GM10248 (cell line): ENCODE measurements around the gene VAMP2.

Source experiments
- CTCF ChIA-PET: fragments of 300-600 bp; sonication (Branson Sonifier 250); formaldehyde crosslinking; extraction: SDS; loops from one replicate; lab custom pipeline; 2021; ENCODE audit warnings: antibody characterized with exemption; lab: Yijun Ruan, JAX
- POLR2A ChIA-PET: fragments of 350-650 bp; sonication (Branson Sonifier 250); formaldehyde crosslinking; extraction: SDS; loops from one replicate; lab custom pipeline; 2020; ENCODE audit warnings: antibody characterized with exemption; lab: Yijun Ruan, JAX
- DNase-seq: peaks from one replicate; pipeline ENCODE4 v3.0.0; 2012; ENCODE audit errors: extremely low spot score
- CTCF ChIP-seq: IDR thresholded peaks from 2 replicates; pipeline ENCODE4 v1.5.1; 2012; ENCODE audit warnings: mild to moderate bottlenecking, low read depth; ENCODE audit errors: extremely low read depth, missing control alignments, control extremely low read depth

VAMP2 gene

GRCh38 chr17:8187517-8188262 lies 24.9 kb upstream of the VAMP2 start:
- peak; percentile 15 for TF ChIP-seq CTCF
- ChIA-PET CTCF (interaction anchor here (0.6 to 4.3 kb wide), 11 partner anchors 11 to 558 kb away, joined by 3 to 30 read pairs (median 4); partner anchors contain the start of gene TMEM107), POLR2A (interaction anchor here (0.5 to 6.1 kb wide), 4 partner anchors 11 to 63 kb away, joined by 3 to 89 read pairs (median 4); partner anchors contain the start of gene AURKB)
- DNase-seq: peak; percentile 67

DNA sequence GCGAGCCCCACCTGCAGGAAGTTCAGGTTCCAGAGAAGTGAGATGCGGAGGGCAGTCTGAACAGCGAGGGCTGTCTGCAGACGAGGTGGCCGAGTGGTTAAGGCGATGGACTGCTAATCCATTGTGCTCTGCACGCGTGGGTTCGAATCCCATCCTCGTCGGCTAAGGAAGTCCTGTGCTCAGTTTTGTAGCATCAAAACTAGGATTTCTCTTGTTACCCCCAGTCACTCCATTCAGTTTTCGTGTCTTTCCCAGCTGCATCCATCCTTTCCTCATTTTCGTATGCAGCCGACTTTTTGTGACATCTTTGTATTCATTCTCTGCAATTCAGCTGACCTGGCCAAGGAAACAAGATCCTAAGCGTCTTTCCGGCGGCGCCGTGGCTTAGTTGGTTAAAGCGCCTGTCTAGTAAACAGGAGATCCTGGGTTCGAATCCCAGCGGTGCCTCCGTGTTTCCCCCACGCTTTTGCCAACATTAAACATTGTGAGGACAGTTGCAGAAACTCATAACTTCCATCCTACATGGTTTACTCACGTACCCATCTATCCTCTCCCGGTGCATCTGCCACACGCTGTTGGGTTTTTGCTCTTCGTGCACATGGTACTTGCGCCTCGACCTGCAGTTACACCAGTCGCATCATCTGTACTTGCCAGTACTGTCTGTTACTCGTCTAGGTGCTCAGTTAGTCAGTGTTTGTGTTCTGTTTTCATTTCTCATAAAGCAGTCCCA lies 24.2 kb upstream of the VAMP2 start:
- DNase-seq: peak; percentile 76
- ChIA-PET POLR2A (interaction anchor here (0.7 to 6.1 kb wide), 2 partner anchors 11 to 14 kb away, joined by 3 to 89 read pairs; no protein-coding TSS in a partner anchor), CTCF (interaction anchor here (0.6 to 4.3 kb wide), 14 partner anchors 11 to 558 kb away, joined by 3 to 30 read pairs (median 4); partner anchors contain the start of gene TMEM107)
- peak; percentile 48 for TF ChIP-seq CTCF

DNA sequence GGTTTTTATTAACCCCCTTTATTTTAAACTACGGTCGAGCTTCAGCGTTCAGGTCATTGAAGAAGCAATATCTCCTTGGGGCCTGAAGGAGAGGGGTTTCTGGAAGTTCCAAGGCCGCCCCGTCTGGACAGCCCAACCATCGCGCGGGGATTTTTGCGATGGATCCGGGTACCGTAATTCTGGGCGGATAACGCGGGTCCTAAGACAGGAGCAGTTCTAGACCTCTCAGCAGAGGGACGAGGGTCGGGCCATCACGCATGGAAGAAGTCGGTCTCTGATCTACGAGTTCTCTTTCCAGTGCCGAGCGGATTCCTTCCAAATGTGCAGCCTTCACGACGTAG lies 23.7 kb upstream of the VAMP2 start:
- POLR2A ChIA-PET: interaction anchor here (6.1 kb wide), 1 partner anchor 14 kb away, joined by 89 read pairs; no protein-coding TSS in a partner anchor
- TF ChIP-seq CTCF: no peak
- CTCF ChIA-PET: interaction anchor here (1.0 to 4.3 kb wide), 8 partner anchors 10 to 93 kb away, joined by 3 to 30 read pairs (median 5); partner anchors contain the start of gene TMEM107
- no peak for DNase-seq

DNA sequence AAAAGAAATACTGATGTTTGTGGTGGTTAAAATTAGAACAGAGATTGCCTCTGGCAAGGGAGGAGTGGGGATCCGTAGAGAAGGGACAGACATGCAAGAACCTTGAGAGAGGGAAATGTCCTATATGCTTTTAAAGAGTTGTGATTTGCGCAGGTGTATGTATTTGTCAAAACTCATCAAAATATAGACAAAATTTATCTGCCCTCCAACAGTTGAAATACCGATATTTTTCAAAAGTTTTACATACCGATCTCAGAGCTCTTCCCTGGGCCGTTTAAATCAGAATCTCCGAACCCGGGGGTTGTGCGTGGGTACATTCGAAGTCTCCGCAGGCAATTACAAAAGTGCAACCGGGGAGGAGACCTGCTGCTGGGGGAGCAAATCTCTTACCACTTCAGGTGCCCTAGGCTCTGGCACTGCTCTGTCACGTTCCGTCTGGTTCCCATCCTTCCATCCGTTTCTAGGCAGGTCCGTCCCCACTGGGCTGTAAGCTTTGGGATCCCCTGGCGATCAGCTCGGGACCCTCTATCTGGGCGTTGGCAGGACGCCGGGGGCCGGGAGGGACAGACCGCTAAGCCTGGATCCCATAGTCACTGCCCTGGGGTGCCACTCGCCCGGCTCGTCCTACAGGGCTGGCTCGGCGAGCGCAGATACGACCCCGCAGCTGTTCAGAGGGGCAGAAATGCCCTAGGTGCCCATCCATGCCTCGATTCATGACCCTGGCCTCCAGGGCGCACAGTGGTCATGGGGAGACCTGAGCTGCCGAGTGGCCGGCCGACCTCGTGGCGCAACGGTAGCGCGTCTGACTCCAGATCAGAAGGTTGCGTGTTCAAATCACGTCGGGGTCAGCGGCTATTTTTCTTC lies 23.1 kb upstream of the VAMP2 start:
- ChIA-PET POLR2A (interaction anchor here (6.1 kb wide), 1 partner anchor 13 kb away, joined by 89 read pairs; no protein-coding TSS in a partner anchor), CTCF (interaction anchor here (1.0 to 2.7 kb wide), 8 partner anchors 10 to 93 kb away, joined by 3 to 11 read pairs (median 4); partner anchors contain the start of gene TMEM107)
- no peak for TF ChIP-seq CTCF
- DNase-seq: peak; percentile 76

- DNase-seq: no peak
- CTCF ChIA-PET: interaction anchor here (1.5 to 3.6 kb wide), 5 partner anchors 9 to 40 kb away, joined by 4 to 11 read pairs (median 7); no protein-coding TSS in a partner anchor
- POLR2A ChIA-PET: interaction anchor here (0.6 to 0.9 kb wide), 2 partner anchors 20 kb away, joined by 3 to 7 read pairs; no protein-coding TSS in a partner anchor
- TF ChIP-seq CTCF: no peak
Observed at GRCh38 chr17:8176998-8177731, 14.4 kb upstream of the VAMP2 start.
